Naive B cell (primary cell): ENCODE results near the gene POU4F3. TPM values are rescaled to one million over a fixed set of nuclear protein-coding genes. Genes with fewer than 3 reads are reported as not detected.

Experiments used
- ATAC-seq, 2 donors: fragments of 150-1000 bp; cut with Tn5 transposase; 2 replicates each; pipeline ENCODE4 v1.10.0; 2021; ENCODE audit warnings: low read depth in 2 of 2, mild to moderate bottlenecking in 2 of 2, moderate library complexity in 2 of 2
- DNase-seq: peaks from one replicate; pipeline ENCODE4 v3.0.0; 2022
- H3K27ac Mint-ChIP-seq, 6 donors: one replicate each; pipeline ENCODE4 v1.8.0; 2020 to 2022; ENCODE audit warnings: mild to moderate bottlenecking in 6 of 6, mixed read lengths in 6 of 6, moderate library complexity in 5 of 6, inconsistent platforms in 2 of 6
- H3K27me3 Mint-ChIP-seq, 3 donors: one replicate each; pipeline ENCODE4 v1.8.0; 2021 to 2022; ENCODE audit warnings: mixed read lengths in 3 of 3, mild to moderate bottlenecking in 1 of 3
- H3K36me3 Mint-ChIP-seq, 2 donors: one replicate each; pipeline ENCODE4 v1.8.0; 2020 to 2022; ENCODE audit warnings: mixed read lengths in 2 of 2, inconsistent platforms in 1 of 2, mild to moderate bottlenecking in 1 of 2
- H3K4me1 Mint-ChIP-seq, 3 donors: one replicate each; pipeline ENCODE4 v1.8.0; 2020 to 2022; ENCODE audit warnings: mixed read lengths in 3 of 3, inconsistent platforms in 1 of 3, mild to moderate bottlenecking in 1 of 3, moderate library complexity in 1 of 3
- H3K4me3 Mint-ChIP-seq, 8 donors: one replicate each; pipeline ENCODE4 v1.8.0; 2020 to 2022; ENCODE audit warnings: mild to moderate bottlenecking in 8 of 8, mixed read lengths in 8 of 8, moderate library complexity in 8 of 8, inconsistent platforms in 2 of 8
- H3K9me3 Mint-ChIP-seq, 7 donors: one replicate each; pipeline ENCODE4 v1.8.0; 2020 to 2022; ENCODE audit warnings: mixed read lengths in 7 of 7, mild to moderate bottlenecking in 5 of 7, inconsistent platforms in 2 of 7, moderate library complexity in 1 of 7
- polyA plus RNA-seq, 6 donors: library from polyadenylated mRNA; unstranded; fragments of 300-500 nt; fragmentation: Illumina TruSeq; gene quantifications; one replicate each; pipeline ENCODE4 v1.2.3, GENCODE V29; 2021; ENCODE audit warnings: low read depth in 6 of 6

POU4F3 gene
- polyA plus RNA-seq, 6 donors from 2014 or later, result not detected

DNA sequence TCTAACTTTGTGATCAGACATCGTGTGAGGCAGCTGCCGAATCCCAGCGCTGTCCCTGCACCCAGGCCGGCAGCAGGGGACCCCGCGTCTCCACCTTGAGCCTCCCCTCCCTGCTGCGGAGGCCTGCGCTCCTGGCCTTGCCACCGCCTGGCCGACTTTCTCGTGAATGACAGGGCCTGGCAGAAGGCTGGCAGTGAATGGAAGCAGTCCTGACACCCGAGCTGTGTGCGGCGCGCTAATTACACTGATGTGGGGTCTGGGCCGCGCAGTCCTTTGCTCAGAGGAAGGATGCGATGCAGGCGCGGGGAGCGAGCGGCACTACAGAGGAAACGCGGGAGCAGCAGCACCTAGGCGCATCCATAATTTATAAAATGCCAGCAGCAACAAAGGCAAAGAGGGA, 40.3 kb downstream of the POU4F3 start:
- Mint-ChIP-seq H3K36me3 (no peaks in the 10 kb centered on the region), H3K27me3 (peaks cover 12 to 39% (median 17%) of the 10 kb centered on the region in 3 donors), H3K27ac (no peak overlapping the region), H3K4me1 (no peaks in the 10 kb centered on the region), H3K9me3 (peaks cover 2 to 21% (median 6%) of the 10 kb centered on the region in 7 donors), H3K4me3 (no peak overlapping the region)
- ATAC-seq (no peak), DNase-seq (no peak)

GRCh38 chr5:146380714-146381113, 42.1 kb downstream of the POU4F3 start:
- no peaks in the 10 kb centered on the region for H3K4me1 Mint-ChIP-seq

GRCh38 chr5:146388386-146388785, 49.7 kb downstream of the POU4F3 start:
- no peak for DNase-seq
- Mint-ChIP-seq H3K36me3 (no peaks in the 10 kb centered on the region), H3K9me3 (no peaks in the 10 kb centered on the region), H3K27ac (no peak overlapping the region), H3K27me3 (peaks cover 0 to 7% (median 0%) of the 10 kb centered on the region in 3 donors), H3K4me1 (no peaks in the 10 kb centered on the region), H3K4me3 (no peak overlapping the region)
- ATAC-seq, result no peak

More at GRCh38 chr5:146380714-146381113, 42.1 kb downstream of the POU4F3 start:
- no peaks in the 10 kb centered on the region for H3K36me3 Mint-ChIP-seq
- H3K9me3 Mint-ChIP-seq, result peaks cover 2 to 21% (median 6%) of the 10 kb centered on the region in 7 donors
- H3K27ac Mint-ChIP-seq, result no peak overlapping the region
- H3K4me3 Mint-ChIP-seq, result no peak overlapping the region
- H3K27me3 Mint-ChIP-seq, result peaks cover 14 to 37% (median 17%) of the 10 kb centered on the region in 3 donors
- DNase-seq (no peak), ATAC-seq (no peak)

- Mint-ChIP-seq H3K9me3 (no peaks in the 10 kb centered on the region), H3K36me3 (no peaks in the 10 kb centered on the region), H3K4me3 (no peak overlapping the region), H3K27me3 (peaks cover 8 to 14% (median 12%) of the 10 kb centered on the region in 3 donors), H3K4me1 (no peaks in the 10 kb centered on the region), H3K27ac (no peak overlapping the region)
- ATAC-seq (no peak), DNase-seq (no peak)
These were observed 51.8 kb downstream of the POU4F3 start for GRCh38 chr5:146390469-146390868.

Other genes with a start within 250 kb of the POU4F3 start
- not detected for gene PLAC8L1, start 233.3 kb upstream of the POU4F3 start, polyA plus RNA-seq
- 100 to 1,000 TPM in 5 of 6 donors, 10 to 100 TPM in 1; 96.0 to 136 (median 126) TPM for gene LARS1, start 156.2 kb upstream of the POU4F3 start, polyA plus RNA-seq
- gene RBM27, start 135.2 kb upstream of the POU4F3 start, polyA plus RNA-seq, result 1 to 10 TPM; 6.1 to 9.4 (median 8.0) TPM
- gene TCERG1, start 108.5 kb downstream of the POU4F3 start, polyA plus RNA-seq, result 10 to 100 TPM; 22.0 to 62.2 (median 44.3) TPM
- not detected for gene GPR151, start 177.4 kb downstream of the POU4F3 start, polyA plus RNA-seq